Neural cell (in vitro differentiated cells): ENCODE measurements around the gene KRT32.

ENCODE experiments used
- CTCF ChIP-seq: fragments of 450-650 bp; IDR thresholded peaks from 2 replicates; pipeline ENCODE4 v1.5.1; 2014; ENCODE audit warnings: antibody characterized with exemption, mild to moderate bottlenecking, moderate library complexity; ENCODE audit not compliant: poor library complexity, severe bottlenecking
- EP300 ChIP-seq: fragments of 450-650 bp; conservative IDR thresholded peaks from 2 replicates; pipeline ENCODE4 v1.6.1; 2014; ENCODE audit warnings: antibody characterized with exemption, mild to moderate bottlenecking, moderate library complexity; ENCODE audit not compliant: poor library complexity, severe bottlenecking
- EZH2 ChIP-seq: fragments of 200-600, 300-800 bp; shearing (Covaris generic), sonication (generic); IDR thresholded peaks from 2 replicates; pipeline ENCODE4 v1.6.1; 2014; ENCODE audit warnings: antibody characterized with exemption, low read length, borderline replicate concordance, mild to moderate bottlenecking; ENCODE audit not compliant: insufficient read depth, poor library complexity, severe bottlenecking
- MXI1 ChIP-seq: fragments of 450-650 bp; conservative IDR thresholded peaks from 2 replicates; pipeline ENCODE4 v1.6.1; 2014; ENCODE audit warnings: antibody characterized with exemption, mild to moderate bottlenecking; ENCODE audit not compliant: poor library complexity, severe bottlenecking
- POLR2AphosphoS5 ChIP-seq: IDR thresholded peaks from 2 replicates; pipeline ENCODE4 v1.6.1; 2012
- RAD21 ChIP-seq: fragments of 450-650 bp; conservative IDR thresholded peaks from 2 replicates; pipeline ENCODE4 v1.6.1; 2014; ENCODE audit warnings: antibody characterized with exemption, mild to moderate bottlenecking, moderate library complexity
- REST ChIP-seq: IDR thresholded peaks from 2 replicates; pipeline ENCODE4 v1.6.1; 2012; ENCODE audit warnings: borderline replicate concordance
- SMC3 ChIP-seq: fragments of 450-650 bp; conservative IDR thresholded peaks from 2 replicates; pipeline ENCODE4 v1.6.1; 2014; ENCODE audit warnings: antibody characterized with exemption, mild to moderate bottlenecking, moderate library complexity; ENCODE audit not compliant: poor library complexity
- TAF1 ChIP-seq: IDR thresholded peaks from 2 replicates; pipeline ENCODE4 v1.6.1; 2012; ENCODE audit warnings: low read depth

- TF ChIP-seq CTCF: no peak
- no peak for TF ChIP-seq EP300
- no peak for TF ChIP-seq POLR2AphosphoS5
- no peak for TF ChIP-seq REST
- no peak for TF ChIP-seq RAD21
- no peak for TF ChIP-seq EZH2
- no peak for TF ChIP-seq SMC3
- TF ChIP-seq MXI1: no peak
- no peak for TF ChIP-seq TAF1
Observed at GRCh38 chr17:41480581-41480980, 13.4 kb upstream of the KRT32 start.
